HG02870 (cell line): ENCODE results near the gene HCN4.

ENCODE experiments used
- ATAC-seq: cut with Tn5 transposase; IDR thresholded peaks from one replicate; pipeline ENCODE4 v1.9.1; 2021; ENCODE audit warnings: mild to moderate bottlenecking, moderate library complexity; ENCODE audit not compliant: unreplicated experiment

The HCN4 gene

GRCh38 chr15:73328149-73328820, 40.5 kb downstream of the HCN4 start:
- ATAC-seq = no peak

- ATAC-seq = no peak
Measured at GRCh38 chr15:73326157-73326556, 42.6 kb downstream of the HCN4 start.

GRCh38 chr15:73325191-73325861, 43.4 kb downstream of the HCN4 start:
- no peak for ATAC-seq

- no peak for ATAC-seq
Measured at GRCh38 chr15:73324496-73325170, 44.1 kb downstream of the HCN4 start.

- no peak for ATAC-seq
Measured at GRCh38 chr15:73323956-73324355, 44.8 kb downstream of the HCN4 start.

GRCh38 chr15:73323374-73323955, 45.3 kb downstream of the HCN4 start:
- ATAC-seq = no peak

GRCh38 chr15:73322665-73323373, 45.9 kb downstream of the HCN4 start:
- no peak for ATAC-seq

GRCh38 chr15:73321496-73322450, 47.0 kb downstream of the HCN4 start:
- ATAC-seq = no peak

GRCh38 chr15:73320619-73321180, 48.1 kb downstream of the HCN4 start:
- ATAC-seq = no peak

- no peak for ATAC-seq
Measured at GRCh38 chr15:73319460-73320245, 49.1 kb downstream of the HCN4 start.

GRCh38 chr15:73318463-73319351, 50.1 kb downstream of the HCN4 start:
- no peak for ATAC-seq

GRCh38 chr15:73317651-73318462, 50.9 kb downstream of the HCN4 start:
- no peak for ATAC-seq

- no peak for ATAC-seq
Measured at GRCh38 chr15:73313861-73314260, 54.9 kb downstream of the HCN4 start.

- no peak for ATAC-seq
Measured at GRCh38 chr15:73308305-73308704, 60.5 kb downstream of the HCN4 start.

GRCh38 chr15:73305331-73306211, 63.2 kb downstream of the HCN4 start:
- ATAC-seq = no peak

GRCh38 chr15:73303636-73304035, 65.1 kb downstream of the HCN4 start:
- no peak for ATAC-seq
